OCI-M2 (cell line): Measurements from ENCODE around the gene NAPG.
"Not testable (repeated sequence)": the region's sequence is repeated elsewhere in the genome, so short reads cannot be mapped to it uniquely, and the experiment has no call there.

Experiments
- DNase-seq: peaks from one replicate; lab custom pipeline; 2025; ENCODE audit not compliant: unreplicated experiment; lab: John Stamatoyannopoulos, UW

NAPG gene

DNA sequence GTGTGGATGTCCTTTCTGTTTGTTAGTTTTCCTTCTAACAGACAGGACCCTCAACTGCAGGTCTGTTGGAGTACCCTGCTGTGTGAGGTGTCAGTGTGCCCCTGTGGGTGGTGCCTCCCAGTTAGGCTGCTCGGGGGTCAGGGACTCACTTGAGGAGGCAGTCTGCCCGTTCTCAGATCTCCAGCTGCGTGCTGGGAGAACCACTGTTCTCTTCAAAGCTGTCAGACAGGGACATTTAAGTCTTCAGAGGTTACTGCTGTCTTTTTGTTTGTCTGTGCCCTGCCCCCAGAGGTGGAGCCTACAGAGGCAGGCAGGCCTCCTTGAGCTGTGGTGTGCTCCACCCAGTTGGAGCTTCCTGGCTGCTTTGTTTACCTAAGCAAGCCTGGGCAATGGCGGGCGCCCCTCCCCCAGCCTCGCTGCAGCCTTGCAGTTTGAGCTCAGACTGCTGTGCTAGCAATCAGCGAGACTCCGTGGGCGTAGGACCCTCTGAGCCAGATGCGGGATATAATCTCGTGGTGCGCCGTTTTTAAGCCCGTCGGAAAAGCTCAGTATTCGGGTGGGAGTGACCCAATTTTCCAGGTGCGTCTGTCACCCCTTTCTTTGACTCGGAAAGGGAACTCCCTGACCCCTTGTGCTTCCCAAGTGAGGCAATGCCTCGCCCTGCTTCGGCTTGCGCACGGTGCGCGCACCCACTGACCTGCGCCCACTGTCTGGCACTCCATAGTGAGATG lies 52.2 kb downstream of the NAPG start:
- not testable (repeated sequence) for DNase-seq

DNA sequence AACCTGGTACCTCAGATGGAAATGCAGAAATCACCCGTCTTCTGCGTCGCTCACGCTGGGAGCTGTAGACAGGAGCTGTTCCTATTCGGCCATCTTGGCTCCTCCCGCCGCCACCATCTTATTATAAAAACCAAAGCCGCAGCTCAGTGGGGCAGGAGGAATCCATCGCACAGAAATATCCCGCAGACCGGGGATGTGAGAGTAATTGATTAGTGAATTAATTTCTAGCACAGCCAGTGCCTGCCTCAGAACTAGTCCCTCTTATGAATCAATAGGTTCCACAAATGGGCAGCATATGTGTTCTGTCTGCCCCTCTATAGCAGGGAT lies 52.7 kb downstream of the NAPG start:
- DNase-seq = not testable (repeated sequence)

DNA sequence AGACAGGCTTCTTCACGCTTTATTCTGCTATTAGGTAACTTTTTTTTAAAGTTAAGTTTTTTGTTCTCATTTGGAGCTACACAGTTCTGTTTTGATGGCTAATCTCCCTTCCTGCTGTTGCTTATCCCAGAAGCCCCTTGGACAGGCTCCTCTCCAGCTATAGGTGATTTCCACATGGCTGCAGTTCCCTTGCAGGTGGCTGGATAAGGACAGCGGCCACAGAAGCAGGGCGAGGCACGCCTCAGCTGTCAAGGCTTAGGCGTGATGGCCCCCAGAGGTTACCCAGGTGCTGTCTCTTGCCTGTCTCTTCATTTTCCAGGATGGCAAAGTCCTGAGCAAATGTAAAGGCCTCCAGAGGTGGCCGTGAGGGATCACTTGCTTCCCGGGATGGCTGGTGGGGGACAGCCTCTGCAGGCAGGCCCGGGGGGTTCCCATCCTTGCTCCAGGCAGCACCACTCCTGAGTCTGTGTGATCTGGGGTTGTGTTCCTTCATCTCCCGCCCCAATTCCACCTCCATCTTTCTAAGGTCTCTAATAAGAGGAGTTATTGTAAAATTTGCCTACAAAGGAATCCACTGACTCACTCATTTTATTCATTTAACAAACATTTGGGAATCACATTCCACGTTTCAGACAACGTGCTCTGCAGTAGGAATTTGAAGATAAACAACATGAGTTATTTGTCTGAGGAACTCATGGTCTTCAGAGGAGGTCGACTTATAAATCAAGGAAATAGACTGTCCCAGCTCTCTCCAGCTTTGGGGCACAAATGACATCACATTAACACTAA lies 53.4 kb downstream of the NAPG start:
- no peak for DNase-seq

DNA sequence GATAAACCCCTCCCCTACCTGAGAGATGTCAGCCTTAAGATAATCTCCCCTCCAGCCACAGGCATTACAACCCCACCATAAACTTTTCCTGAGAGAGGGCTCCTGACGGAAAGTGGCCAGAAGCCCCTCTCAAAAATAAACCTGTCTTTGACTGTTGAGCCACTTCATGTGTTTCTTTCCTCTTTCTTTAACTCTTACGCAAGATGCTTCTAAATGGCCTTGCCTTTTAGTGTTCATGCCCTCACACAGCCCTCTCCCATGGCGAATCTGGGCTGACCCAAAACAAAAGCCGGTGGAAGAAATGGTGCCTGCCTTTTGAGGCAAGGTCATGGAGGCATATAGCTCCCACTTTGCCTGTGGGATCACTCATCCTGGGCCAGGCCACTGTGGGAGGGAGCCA lies 54.4 kb downstream of the NAPG start:
- no peak for DNase-seq

DNA sequence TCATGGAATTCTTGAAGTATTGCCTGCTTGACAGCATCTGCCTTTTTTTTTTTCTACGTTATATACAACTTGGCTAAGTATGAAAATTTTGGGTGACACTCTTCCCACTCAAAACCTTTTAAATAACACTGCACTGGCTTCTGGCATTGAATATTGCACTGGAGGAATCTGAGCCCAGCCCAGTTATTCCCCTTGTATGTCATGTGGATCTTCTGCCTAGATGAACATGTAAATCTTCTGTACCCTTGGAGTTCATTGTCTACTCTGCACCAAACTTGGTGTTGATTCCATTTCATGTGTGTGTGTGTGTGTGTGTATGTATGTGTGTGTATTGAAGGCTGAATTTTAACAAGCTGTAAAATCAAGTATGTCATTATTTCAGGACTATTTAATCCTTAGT lies 59.4 kb downstream of the NAPG start:
- DNase-seq = no peak

DNA sequence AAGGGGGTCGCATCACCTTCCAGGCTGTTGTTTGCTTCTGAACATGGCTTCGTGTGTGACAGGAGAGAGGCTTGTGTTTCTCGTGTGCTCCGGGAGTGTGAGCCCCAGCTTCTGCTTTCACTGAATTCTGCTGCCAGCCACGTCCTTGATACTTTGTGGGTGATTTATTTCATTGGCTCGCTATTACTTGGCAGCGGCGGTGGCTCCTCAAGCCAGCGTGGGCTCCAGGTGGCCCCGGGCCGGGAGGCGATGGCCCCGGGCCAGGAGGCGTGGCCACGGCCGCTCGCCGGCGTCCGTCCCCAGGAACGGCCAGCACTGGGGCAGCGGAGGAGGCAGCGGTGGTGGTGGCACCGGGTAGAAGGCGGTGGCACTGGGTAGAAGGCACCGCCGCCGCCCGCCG lies 63.1 kb downstream of the NAPG start:
- no peak for DNase-seq

DNA sequence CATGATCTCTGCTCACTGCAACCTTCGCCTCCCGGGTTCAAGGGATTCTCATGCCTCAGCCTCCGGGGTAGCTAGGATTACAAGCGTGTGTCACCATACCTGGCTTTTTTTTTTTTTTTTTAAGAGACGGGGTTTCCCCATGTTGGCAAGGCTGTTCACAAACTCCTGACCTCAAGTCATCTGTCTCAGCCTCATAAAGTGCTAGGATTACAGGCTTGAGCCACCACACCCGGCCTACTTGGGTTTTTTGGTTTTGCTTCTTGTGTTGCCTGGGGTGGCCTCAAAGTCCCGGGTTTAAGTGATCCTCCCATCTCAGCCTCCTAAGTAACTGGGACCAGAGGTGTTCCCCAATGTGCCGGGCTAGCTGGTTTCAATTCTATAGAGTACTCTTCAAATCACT lies 64.6 kb downstream of the NAPG start:
- DNase-seq = no peak

DNA sequence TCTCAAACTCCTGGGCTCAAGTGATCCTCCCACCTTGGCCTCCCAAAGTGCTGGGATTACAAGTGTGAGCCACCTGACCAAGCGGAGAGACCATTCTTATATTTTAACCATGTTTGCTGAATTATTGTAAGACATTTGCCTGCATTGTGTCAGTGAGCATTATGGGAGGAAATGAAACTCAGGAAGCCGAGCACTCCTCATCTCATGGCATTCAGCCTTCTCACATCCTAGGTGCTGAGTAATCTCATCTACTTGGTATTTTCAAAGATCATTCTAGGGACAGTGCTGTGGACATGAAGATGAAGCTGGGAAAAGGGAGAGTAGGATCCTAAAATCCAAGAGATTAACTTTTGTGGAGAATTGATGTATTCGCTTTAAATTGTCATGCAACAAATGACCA lies 66.1 kb downstream of the NAPG start:
- DNase-seq = no peak

DNA sequence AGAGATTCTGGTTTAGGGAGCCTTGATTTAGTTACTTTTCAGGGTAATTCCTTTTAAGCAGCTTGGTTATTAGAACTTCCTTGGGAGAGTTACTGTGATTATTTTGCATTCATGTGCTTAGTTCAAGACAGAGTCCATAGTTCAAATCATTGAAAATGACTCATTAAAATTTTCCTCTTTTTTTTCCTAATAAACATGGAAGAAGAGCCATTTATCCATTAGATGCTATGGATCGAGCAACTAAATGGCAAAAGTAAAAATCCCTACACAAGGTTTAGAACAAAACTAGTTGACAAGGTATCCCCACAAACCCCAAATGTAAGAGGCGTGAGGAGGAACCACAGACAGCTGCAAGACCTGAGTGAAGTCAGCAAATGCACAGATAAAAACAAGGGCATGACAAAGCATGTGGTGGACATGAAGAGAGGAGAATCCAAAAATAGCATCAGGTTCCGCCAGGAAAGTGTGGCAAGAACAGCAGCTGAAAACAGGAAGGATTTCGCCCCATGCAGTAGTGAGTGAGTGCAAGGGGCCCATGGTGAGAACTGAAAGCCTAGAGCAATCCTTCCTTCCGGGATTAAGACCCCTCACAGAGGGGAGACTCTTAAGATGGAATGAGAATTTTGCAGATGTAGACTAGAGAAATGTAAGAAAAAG lies 67.7 kb downstream of the NAPG start:
- DNase-seq = not testable (repeated sequence)

DNA sequence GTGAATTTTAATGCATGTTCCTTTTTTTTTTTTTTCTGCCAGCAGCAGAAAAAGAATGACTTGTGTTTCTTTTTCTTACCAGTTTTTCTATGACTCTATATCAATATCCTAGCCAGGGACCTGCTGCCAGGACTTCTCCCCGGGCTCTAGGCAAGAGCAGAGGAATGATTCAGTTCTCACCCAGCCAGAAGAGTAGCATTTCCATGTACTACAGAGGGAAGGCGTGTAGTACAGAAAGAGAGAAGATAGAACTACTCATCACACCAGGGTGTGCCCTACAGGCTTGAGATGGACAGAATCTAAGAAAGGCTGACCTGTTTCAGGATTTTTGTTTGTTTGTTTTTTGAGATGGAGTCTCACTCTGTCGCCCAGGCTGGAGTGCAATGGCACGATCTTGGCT lies 70.1 kb downstream of the NAPG start:
- not testable (repeated sequence) for DNase-seq

DNA sequence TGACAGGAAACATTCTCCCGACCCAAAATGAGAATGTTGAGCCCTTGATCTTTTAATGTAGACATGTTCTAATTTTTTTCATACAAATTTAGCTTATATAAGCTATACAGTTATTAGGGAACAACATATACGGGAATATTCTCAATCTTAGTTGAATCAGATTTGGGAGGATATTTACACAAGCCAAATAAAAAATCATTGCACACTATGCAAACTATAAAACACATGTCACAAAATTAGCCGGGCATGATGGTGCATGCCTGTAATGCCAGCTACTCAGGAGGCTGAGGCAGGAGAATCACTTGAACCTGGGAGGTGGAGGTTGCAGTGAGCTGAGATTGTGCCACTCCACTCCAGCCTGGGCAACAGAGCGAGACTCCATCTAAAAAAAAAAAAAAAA lies 71.9 kb downstream of the NAPG start:
- DNase-seq = not testable (repeated sequence)

DNA sequence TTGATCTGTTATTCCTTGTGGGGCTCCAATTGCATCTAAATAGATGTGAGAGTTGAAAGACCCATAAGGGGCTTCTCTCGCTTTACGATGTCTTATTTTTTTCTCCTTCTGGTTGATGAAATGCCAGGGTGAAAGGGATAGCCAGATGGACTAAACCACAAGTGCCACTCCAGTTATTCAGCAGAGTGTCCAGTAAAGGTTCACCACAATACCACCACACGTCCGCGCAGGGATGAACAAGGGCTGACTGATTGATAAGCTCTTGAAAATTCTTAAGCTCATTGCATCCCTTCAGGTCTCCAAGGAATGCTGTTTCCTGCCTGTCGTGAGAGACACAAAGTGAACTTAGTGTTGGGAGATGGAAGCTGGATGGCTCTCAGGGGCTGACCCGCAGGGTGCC lies 74.9 kb downstream of the NAPG start:
- not testable (repeated sequence) for DNase-seq
